Measurements from ENCODE around the gene SEMA5A.

Gene SEMA5A

DNA sequence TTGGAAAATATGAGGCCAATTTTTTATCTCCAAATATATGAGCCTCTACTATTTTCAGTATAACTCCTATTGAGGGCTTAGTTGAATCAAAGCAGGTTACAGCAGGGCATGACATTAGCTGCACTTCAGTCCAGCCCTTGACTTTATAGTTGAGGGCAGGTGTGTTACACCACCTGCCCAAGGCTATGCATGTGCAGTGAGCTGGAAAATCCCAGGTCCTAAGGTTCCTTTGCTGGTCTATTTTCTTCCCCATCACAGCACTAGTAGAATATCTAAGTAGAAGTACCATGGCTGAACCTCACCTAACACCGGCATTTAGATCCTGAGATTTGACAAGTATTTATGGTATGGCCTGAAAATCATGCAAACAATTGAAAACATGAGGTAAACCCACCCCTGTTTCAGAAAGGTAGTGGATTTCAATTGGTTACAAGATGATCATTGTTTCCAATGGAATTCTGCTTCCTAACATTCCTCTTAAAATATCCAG, 201.1 kb downstream of the SEMA5A start:
- no peak for DNase-seq (ENCODE audit: low read depth)
- TF ChIP-seq, protein P1, sequence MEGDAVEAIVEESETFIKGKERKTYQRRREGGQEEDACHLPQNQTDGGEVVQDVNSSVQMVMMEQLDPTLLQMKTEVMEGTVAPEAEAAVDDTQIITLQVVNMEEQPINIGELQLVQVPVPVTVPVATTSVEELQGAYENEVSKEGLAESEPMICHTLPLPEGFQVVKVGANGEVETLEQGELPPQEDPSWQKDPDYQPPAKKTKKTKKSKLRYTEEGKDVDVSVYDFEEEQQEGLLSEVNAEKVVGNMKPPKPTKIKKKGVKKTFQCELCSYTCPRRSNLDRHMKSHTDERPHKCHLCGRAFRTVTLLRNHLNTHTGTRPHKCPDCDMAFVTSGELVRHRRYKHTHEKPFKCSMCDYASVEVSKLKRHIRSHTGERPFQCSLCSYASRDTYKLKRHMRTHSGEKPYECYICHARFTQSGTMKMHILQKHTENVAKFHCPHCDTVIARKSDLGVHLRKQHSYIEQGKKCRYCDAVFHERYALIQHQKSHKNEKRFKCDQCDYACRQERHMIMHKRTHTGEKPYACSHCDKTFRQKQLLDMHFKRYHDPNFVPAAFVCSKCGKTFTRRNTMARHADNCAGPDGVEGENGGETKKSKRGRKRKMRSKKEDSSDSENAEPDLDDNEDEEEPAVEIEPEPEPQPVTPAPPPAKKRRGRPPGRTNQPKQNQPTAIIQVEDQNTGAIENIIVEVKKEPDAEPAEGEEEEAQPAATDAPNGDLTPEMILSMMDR (conservative IDR thresholded peaks at IDR 0.05; ENCODE audit: low read depth, low read length), result no peak
- no peak overlapping the region for H3K4me3 ChIP-seq (ENCODE audit: low read depth, low read length)

DNA sequence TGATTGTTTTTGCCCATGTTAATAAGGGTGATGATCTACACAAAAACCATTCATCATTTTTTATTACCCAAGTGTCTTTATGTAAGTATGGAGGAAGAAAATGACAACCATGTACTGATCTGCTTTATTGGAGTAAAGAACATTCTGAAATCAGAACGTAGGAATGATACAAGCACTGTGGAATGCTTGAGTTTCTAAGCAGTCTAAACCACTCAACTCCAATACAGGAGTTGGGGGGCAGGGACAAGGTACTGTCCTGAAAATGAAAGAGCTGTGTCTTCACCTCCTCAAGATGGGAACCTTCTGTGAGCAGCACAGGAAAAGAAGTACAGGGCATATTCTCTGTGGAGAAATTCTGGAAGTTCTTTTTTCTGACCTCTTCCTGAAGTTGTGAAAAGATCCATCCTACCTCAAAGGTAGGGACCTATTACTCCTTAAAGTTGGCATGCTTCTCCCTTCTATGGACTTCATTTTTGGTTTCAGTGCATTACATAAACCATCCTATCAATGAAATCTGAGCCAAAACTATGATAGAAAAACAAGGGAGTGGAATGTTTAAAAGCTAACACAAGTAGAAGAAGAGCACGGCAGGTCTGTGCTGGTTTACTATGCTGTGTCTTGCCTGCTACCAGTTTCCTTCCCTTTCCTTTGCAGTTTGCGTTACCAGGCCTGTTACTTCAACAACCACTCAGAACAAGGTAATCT, 202.6 kb downstream of the SEMA5A start:
- H3K4me3 ChIP-seq (ENCODE audit: low read depth, low read length), result no peak overlapping the region
- TF ChIP-seq, protein P1 (conservative IDR thresholded peaks at IDR 0.05; ENCODE audit: low read depth, low read length), result no peak
- peak; percentile 73 for DNase-seq (ENCODE audit: low read depth)

DNA sequence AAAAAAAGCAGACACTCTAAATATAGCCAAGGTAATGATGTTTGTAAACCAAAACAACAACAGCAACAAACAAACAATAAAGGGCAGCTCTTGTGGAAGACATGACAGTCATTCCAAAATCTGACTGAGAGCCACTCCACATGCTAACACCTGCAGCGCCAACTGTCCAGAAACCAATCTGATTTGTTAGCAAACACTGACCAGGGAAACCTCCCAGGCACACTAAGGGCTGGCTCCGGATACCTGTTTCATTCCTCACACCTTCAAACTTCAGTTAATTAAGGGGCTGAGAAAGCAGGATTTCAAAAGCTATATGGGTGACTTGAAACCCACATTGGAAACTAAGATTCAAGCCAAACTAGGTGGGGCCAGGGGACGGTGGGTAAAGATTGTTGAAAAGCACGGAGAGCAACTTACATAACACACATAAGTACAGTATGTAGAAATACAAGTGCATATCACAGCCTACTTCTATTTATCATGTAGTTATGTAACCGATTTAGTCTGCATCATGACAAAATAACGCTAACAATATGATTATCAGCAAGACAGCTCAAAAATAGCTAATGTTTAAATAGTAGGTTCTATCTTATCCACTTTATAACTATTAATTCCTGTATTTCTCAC, 203.6 kb downstream of the SEMA5A start:
- TF ChIP-seq, protein P1 (conservative IDR thresholded peaks at IDR 0.05; ENCODE audit: low read depth, low read length), result no peak
- DNase-seq (ENCODE audit: low read depth), result no peak
- H3K4me3 ChIP-seq (ENCODE audit: low read depth, low read length), result no peak overlapping the region

DNA sequence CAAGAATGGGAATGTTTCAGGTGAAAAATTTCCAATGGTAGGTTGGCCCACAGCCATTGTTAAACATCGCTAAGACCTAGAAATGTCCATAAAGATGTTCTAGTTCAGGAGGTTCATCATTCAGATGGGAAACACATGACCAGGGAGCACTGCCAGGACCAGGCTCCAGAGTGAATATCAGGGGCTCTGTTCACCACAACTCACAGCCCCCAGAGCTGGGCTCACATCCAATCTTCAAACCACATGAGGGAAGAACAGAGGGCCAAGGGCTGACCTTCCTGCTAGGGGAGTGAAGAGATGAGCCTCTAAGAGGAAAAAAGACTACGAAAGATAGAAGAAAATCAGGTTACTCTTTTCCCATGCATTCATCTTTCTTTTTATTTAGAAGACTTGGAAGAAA, 205.8 kb downstream of the SEMA5A start:
- DNase-seq (ENCODE audit: low read depth), result peak; percentile 55
- no peak overlapping the region for H3K4me3 ChIP-seq (ENCODE audit: low read depth, low read length)
- TF ChIP-seq, protein P1 (conservative IDR thresholded peaks at IDR 0.05; ENCODE audit: low read depth, low read length), result no peak

DNA sequence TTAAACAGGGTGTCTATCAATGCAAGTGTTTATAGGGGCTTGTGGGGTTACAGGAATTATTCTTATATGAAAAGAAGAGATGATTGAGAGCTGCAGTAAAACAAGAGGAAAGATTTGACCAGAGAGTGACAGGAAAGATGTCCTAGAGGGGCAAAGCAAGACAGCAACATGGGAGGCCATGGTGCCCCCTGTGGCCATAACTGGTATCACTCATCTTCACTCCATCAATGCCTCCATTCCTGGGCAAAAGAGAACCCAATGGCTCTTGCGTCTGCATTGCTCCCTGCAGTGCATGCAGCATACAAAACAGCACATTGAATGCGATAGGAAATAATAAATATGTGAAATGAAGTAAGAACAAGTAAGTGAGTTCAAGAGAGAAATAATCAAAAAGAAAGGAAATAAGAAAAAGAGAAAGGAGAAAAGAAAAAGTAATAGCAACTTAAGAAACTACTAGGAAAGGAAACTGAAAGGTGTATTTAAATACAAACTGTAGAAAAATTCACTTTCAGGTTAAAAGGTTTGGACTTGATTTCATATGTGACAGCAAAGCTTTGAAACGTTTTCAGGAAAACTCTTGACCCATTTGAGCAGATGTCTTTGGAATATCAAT, 206.6 kb downstream of the SEMA5A start:
- H3K4me3 ChIP-seq (ENCODE audit: low read depth, low read length), result no peak overlapping the region
- DNase-seq (ENCODE audit: low read depth), result no peak
- TF ChIP-seq, protein P1 (conservative IDR thresholded peaks at IDR 0.05; ENCODE audit: low read depth, low read length), result peak; percentile 65

DNA sequence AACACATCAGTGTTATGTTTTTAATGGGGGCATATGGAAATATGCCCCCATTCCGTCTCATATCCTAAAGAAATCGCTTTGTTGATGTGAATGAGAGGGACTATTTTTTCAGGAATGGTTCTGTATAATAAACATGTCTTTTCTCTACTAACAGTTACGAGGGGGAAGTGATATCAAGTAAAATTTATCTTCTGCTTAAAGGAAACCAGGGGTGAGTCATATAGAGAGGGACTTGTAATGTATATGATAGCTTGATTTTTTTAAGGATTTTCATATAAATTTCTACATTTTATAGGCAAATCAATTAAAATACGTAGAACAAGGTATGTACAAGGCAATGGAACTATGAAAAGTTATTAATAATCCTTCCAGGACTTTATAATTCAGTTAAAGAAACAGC, 207.1 kb downstream of the SEMA5A start:
- TF ChIP-seq, protein P1 (conservative IDR thresholded peaks at IDR 0.05; ENCODE audit: low read depth, low read length), result no peak
- no peak for DNase-seq (ENCODE audit: low read depth)
- H3K4me3 ChIP-seq (ENCODE audit: low read depth, low read length), result no peak overlapping the region

Measured in choroid plexus epithelial cell (primary cell).